GM13976 (cell line): ENCODE data around the gene MOSMO.

Experiments
- DNase-seq: peaks from one replicate; pipeline ENCODE4 v3.0.0; 2012; ENCODE audit warnings: low spot score
- CTCF ChIP-seq: IDR thresholded peaks from 2 replicates; pipeline ENCODE4 v1.5.1; 2012; ENCODE audit warnings: borderline replicate concordance, mild to moderate bottlenecking; ENCODE audit not compliant: insufficient read depth; ENCODE audit errors: extremely low read depth, missing control alignments, control extremely low read depth
- in situ Hi-C: fragments of 300-500 bp; cut with MboI; formaldehyde crosslinking; loops from one replicate; pipeline ENCODE4 v1.12.0; 2022; ENCODE audit warnings: low sequenced_read_pairs, mixed read lengths, inconsistent platforms; ENCODE audit not compliant: unreplicated experiment

Gene MOSMO

GRCh38 chr16:22007159-22007508 is 777 bp upstream of the MOSMO start:
- DNase-seq = no peak
- in situ Hi-C loops = no loop called here
- no peak for TF ChIP-seq CTCF

GRCh38 chr16:22008215-22009059 is 526 bp downstream of the MOSMO start:
- in situ Hi-C loops = no loop called here

GRCh38 chr16:22010902-22011301 is 3.0 kb downstream of the MOSMO start:
- no peak for DNase-seq
- in situ Hi-C loops = no loop called here
- no peak for TF ChIP-seq CTCF

More at GRCh38 chr16:22008215-22009059, 526 bp downstream of the MOSMO start:
- TF ChIP-seq CTCF = no peak
- no peak for DNase-seq

GRCh38 chr16:22012241-22012640 is 4.3 kb downstream of the MOSMO start:
- DNase-seq = no peak
- TF ChIP-seq CTCF = no peak
- in situ Hi-C loops = no loop called here

- in situ Hi-C loops = no loop called here
- DNase-seq = no peak
- TF ChIP-seq CTCF = no peak
Measured at GRCh38 chr16:22013486-22013885, 5.6 kb downstream of the MOSMO start.

GRCh38 chr16:22014271-22014873 is 6.5 kb downstream of the MOSMO start:
- TF ChIP-seq CTCF = no peak
- in situ Hi-C loops = no loop called here

More at GRCh38 chr16:22014271-22014873, 6.5 kb downstream of the MOSMO start:
- DNase-seq = no peak
